NOMO-1 treated with DMSO at 0.1 percent for 48 hours (cell line): ENCODE results near the gene DMBX1.

Experiments used
- DNase-seq: peaks from one replicate; lab custom pipeline; 2025; ENCODE audit not compliant: unreplicated experiment; lab: John Stamatoyannopoulos, UW

Gene DMBX1

DNA sequence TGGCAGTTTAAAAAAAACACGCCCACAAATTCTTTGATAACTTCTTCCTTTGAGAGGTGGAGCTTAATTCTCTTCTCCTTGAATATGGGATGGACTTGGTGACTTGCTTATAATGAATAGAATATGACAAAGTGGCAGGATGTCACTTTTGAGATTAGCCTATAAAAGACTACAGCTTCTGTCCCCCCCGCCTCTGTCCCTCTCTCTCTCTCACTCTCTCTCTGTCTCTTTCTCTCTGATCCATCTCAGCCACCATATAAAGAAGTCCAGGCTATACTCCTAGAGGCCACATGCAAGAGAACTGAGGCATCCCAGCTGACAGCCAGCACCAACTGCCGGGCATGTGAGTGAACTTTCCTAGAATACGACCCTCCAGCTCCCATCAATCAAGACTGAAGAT, 7.7 kb upstream of the DMBX1 start:
- DNase-seq = no peak

DNA sequence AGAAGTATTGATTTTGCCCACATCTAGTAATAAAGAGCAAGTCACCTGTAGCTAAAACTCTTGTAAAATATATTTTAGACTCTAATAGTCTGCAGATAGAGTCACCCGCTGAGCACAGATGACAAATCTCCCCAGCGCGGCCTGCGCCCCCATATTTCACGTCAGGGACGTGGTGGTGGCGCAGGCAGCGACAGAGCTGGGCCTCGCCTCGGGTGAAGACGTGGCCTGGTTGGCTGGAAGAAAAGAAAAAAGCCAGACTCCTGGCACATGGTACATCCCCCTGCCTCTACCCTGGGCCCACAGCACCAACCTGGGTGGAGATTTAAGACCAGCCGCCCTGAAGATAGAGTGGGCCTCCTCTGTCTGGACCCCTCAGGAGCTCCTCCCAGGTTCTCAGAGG, 6.0 kb upstream of the DMBX1 start:
- DNase-seq = no peak

DNA sequence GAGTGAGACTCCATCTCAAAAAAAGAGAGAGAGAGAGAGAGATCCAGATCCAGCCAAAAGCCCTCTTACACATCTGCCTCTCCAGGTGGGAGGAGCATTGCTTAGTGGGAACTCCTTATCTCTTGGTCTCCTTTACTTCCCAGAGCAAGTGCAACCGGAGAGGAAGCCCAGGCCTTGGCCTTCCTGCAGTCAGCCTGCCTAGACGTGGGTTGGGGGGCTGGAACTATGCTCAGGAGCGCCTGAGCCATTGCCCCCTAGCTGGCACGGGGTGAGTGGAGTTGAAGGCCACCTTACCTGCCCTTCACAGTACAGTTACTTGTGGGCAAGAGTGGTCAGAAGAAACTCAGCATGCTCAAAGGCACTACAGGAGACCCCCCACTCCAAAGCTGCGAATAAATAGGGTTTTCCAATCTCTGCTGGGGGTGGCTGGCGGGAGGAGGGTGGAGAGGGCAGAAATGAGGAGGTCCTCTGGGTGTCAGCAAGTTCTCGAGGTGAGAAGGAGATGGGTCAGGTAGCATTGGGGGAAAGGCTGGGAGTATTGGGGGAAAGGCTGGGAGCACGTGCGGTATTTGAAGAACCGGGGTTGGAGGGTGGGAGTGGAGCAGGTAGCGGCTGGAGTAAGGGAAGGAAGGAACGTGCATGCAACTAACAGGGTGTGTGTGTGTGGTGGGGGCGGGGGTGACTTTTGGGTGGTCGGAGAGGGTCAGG, 4.7 kb upstream of the DMBX1 start:
- no peak for DNase-seq

DNA sequence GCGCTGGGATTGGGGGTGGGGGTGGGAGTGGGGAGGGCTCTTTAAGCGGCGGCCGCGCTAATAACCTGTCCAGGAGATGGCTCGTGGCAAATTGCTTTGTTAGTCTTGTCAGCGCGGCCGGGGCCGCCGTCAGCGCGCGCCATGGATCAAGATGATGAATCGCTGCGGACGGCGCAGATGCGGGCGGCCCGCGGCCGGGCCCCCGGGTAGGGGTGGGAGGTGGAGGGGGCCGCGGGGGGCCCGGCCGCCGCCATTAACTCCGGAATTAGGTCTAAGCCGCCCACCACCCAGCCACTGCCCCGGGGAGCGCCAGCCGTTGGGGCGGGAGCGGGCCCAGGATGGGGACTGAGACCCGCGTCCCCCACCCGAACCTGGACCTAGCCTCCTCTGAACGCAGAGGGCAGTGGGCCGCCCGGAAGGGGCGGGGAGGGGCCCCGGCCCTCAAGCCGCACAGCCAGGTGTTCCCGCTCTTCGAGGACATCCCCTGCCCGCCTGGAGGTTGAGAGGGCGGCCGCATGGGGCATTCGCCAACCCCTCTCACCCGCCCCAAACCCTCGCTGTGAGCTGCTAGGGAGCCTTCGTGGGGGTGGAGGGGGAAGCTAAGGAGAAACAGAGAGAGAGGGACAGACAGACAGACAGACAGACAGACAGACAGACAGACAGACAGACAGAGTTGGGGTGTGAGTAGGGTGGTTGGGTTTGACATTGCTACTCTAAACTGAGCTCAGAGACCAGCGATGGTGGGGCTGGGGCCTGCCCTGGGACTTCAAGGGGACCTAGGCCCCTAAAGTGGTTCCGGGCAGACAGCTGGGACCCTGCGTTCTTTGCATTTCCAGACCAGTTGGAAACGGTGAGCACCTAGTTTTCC, 3.8 kb upstream of the DMBX1 start:
- DNase-seq = no peak

DNA sequence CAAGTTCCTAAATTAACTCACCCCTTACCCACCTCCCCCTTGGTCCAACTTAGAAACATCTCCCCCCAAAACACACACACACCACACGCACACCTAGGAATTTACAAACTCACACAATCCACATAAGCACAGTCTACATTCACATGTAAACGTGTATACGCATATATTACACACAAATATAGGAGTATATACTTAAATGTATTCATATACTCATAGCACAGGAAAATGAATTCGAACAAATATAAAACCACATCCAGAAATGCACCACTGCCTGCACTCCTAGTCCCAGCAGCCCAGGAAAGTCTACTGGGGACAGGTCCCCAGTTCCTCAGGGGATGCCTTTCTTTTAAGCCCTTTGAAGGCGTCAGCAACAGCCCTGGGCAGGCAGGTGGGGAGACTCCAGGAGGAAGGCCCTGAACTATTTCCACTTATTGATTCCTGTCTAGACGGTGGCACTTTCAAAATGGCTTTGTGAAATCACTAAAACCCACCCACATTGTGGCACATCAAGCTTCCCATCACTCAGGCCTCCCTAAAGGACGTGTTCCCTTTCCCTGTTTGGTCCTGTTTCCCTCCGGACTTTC, 3.1 kb upstream of the DMBX1 start:
- no peak for DNase-seq

DNA sequence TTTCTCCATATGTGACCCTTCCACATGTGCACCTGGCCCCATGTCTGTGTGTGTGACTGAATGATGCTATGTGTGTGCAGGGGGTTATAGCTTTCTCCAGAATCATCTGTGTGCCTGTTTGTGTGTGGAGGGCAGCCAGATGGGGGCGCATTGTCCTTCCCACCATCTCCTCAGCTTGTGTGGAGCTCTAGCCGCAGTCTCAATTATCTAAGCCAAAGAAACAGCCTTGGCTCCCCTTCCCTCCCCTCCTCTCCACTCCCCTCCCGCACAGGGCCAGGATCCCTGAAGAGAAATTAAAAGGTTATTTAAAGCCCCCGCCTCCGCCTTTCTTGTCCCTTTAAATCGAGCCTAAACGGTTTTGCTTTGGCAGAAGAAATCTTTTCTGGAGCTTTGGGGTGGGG, 1.8 kb upstream of the DMBX1 start:
- no peak for DNase-seq

DNA sequence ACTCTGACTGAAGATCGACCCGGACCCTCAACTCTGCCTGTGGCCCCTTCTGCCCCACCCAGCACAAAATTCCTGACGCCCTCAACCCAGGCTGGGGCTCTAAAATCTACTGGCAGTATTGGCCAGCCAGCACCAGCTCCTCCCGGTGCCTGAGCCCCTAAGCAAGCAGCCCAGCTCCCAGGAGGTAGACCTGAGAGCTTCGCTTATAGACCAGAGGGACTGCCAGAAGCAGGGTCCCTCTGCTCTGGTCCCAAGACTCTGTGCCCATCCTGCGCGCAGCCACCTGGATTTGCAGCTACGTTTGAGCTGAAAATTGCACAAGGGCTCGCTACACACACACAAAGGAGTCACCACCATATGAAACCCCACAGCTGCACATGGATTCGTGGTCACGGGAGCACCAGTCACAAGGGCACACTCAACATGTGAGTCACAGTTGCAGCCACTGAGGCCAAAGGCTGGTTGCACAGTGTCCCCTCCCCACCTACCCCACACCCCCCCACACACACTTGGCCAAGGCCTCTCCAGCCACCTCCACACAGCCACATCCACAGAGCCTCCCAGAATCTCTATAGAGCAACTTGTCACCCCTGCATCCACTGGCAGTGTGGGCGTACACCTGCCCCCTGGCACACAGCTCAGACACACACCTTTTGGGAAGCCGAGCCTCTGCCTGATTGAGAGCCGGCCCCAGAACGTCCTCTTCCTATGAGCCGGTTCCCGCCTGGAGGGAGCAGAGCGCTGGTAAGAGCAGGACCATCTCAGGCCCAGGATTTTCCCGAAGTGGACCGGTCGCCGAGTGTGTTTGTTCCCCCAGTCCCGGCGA, 1.1 kb upstream of the DMBX1 start:
- DNase-seq = no peak

DNA sequence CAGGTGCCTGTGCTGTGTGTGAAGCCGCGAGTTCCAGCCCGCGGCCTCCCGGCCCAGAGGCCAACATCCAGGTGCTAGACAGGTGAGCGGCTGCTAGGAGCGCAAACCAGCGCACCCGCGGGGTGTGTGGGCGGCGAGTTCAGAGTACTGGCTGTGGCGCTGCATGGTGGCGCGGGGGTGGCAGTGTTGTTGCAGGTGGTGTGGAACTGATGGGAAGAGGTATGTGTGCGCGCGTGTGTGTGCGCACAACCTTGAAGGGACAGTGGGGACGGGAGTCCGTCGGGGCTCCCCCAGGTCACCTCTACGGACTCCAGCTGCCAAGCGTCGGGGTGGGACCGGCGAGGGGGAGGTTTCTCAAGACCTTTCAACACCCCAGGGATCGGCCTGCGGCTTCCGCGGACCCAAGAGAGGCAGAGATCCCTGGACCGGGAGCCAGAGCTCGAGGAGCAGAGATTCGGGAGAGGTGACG, 433 bp upstream of the DMBX1 start:
- DNase-seq = no peak

DNA sequence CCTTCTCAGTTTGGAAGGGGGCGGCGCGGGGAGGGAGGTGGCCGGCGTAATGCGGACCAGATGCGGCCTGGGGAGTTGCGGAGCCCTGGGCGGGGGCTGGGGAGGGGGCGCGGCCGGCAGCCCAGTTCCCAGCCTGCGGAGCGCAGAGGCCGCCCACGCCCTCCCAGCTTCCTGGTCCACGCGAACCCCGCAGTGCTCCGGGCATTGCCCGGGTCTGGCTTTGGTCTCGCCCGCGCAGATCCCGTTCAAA, 695 bp downstream of the DMBX1 start:
- DNase-seq = no peak

DNA sequence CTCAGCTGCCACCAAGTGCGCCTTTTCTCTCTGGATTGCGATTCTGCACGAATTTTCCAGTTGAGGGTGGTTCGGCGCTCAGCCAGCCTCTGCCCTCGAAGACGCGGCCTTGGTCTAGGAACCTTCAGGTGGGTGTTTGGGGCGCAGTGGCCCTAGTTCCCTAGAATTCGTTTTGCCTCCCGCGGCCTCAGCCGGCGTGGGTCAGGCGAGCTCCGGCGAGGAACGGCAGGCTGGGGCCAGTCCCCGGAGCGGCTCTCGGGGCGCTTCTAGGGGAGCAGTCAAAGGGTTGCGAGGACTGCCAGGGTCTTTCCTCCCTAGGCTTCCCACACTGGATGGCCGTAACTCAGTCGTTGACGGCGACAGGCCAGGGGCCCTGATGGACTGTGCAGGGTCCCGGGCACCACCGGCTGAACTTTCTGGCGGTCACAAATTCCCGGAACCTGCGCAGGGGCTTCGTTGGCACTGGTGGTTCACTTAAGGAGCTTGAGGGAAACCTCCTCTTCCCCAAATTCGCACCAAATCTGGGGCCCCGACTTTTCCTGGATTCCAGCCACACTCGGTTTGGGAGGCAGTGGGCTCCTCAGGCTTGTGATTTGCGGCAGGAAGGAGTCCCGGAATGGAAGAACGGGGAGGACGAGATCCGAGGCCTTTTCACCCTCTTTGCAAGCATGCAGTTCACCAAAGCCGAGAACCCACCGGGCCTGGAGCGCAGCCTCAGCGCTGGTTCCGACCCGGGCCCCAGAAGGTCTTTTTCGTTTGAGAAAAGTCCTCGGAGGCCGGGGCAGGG, 1.2 kb downstream of the DMBX1 start:
- no peak for DNase-seq

DNA sequence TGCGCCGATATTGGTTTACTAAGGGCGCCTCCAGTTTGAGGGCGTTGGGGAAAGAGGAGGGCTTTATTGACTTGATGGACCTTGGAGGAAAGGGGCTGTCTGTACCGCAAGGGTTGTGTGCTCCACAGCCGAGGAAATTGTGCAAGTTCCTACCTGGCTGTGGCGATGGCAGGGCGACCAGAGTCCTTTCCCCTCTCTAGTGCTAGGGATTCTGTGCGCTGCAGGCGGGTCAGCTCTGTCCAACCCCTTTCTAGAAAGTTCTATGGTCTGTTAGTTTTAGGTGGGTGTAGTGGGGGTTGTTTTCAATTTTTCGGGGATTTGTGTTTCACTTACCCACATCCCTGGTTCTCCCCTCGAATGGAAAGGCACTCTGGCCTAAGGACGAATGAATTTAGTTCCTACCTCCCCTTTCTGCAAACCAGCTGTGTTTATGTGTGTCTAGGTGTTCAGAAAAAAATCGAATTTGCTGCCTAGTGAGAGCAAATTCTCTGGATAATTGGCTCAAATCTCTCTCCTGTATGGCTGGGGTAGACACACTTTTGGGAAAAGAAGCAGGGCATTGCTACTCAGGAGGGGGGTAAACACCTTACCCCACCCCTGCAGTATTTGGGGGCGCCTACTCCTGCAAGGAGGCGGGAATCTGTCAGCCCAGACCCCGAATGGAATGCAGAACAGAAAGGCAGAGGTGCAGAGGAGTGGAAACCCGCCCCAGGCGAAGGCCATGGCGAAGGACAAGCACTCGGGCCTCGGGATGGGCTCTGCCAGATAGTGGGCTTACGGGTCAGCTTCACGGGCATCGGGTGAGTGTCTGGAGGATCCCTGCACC, 2.0 kb downstream of the DMBX1 start:
- DNase-seq = no peak

DNA sequence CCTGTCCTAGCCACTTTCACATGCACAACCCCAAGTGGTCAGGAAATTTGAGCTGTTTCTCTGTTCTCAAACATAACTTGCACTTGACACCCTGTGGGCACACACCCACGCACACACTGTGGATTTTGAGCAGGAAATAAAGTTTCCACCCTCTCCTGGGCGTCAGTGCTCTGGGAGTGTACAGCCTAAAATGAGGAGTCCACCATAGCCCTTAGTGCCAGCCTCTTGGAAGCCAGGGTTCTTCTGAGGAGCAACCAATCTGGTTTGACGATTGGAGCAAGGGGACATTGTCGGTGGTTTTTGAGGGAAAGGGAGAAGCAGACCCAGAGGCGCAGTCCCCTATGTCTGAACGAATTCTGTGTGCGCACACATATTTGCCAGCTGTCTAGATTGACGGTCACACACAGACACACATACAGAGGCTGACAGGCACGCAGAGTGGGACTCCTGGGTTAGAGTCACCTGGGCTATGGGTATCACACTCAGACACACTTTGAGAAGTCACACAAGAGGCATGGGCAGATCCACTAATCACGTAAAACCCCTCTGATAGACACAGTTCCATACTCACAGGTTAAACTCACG, 2.7 kb downstream of the DMBX1 start:
- DNase-seq = no peak

DNA sequence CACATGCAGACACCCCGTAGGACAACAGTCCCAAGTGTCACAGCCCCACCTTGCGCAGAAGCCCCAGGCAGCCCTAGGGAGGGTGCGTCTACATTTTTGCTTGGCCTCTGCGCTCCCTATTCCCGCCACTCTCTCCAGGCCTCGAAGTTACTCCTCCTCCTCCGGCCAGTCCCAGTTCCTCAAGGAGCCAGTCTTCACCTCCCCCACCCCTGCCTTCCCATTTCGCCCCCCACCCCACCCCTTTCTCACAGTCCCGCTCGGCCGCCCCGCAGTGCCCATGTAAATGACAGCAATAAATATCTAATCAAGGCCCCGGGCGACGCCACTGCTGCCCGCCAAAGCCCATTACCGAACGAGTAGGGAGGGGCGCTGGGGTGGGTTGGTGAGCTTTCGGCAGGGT, 3.2 kb downstream of the DMBX1 start:
- no peak for DNase-seq

DNA sequence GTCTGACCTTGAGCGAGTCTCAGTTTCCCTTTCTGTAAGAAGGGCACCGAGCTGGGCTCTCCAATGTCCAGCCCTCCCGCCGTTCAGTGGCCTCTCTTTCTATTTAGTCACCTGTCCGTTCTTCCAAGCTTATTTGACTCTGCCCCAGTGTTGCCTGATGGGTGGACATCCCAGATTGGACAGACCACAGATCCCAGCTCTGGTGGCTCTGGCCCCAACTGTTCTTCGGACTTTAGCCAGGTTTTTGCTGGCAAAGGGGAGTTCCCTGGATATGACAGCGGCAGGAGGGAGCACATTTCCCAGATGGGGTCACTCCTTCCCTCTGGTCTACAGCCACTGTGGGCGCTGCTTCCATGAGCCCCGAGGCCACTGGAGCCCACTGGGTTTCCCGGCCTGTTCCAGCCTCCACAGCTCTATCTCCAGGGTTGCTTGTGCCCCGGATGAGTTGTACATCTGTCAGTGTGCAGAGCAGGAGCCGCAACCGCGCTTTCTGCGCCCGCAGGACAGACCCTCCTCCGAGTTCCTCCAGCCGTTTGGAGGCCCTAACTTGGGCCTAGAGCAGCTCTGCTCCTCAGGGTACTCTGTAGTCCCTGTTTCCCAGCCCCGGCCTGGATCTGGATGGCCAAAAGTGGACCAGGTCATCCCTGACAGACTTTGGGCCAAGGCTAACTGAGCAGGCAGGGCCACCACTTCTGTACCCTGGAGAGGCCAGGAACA, 3.8 kb downstream of the DMBX1 start:
- no peak for DNase-seq

DNA sequence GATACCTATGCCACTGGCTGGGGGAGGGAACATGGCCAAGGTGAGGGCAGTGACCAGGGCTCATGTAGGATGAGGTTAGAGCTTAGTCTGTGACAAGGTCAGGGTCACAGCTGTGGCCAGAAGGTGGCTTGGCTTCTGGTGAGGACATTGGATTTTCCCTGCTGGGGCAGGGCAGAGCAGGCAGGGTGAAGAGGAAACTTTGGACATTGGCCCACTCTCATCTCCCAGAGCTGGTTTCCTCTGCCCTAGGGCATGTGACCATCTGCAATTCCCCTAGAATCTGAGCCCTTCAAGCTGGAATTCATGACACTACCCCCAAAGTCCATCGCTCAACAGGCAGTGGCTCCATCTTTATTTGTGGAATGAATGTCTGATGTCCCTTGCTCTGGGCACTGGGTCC, 5.3 kb downstream of the DMBX1 start:
- no peak for DNase-seq

DNA sequence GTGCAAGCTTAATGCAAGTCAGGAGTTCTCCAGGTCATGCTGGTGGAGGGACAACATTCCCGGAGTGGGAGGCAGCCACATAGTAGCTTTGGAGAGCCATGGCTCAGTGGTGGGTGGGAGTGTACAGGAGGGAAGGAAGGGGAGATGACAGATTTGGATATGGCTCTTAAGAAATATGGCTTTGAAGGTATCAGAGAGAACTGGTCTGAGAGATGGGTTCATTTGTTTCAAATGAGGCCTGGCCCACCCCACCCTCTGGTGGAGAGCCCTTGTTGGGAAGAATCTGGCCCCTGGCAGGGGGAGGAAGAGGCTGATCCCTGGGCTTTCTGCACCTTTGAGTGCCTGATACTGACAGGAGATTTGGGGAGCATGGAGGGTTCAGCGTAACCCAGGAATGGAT, 6.1 kb downstream of the DMBX1 start:
- DNase-seq = no peak

DNA sequence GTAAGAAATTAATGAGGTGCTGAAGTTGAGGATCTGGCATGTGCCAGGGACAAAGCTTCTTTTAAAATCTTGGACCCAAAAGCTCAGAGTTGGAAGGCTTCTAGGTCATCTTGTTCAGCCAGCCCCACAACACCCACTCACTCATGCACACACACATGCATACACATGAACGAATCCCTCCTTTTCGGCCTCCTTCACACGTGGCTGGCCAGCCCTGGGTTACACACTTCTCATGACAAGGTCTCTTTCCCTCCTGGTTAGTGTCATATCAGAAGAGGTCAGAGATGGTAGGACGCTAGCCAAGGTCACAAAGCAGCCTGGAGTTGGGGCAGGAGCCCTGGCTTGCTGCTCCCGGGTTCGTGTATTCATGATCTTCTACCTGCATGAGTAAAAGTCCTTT, 6.9 kb downstream of the DMBX1 start:
- no peak for DNase-seq

DNA sequence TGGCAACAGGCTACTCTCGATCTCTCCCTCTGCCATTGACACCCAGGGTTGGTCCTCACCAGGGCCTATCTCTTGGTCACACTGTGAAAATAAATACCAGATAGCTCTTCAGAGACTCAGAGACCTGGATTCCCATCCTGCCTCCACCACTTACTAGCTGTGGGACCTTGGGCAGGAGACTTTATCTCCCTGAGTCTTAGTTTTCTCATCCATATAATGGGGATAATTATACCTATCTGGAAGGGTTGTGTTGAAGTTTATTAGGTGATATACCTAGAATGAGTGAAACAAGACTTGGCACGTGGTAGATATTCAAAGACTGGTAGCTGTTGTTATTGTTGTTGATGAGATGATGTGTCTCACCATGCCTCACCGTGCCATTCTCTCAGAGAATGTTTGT, 7.4 kb downstream of the DMBX1 start:
- no peak for DNase-seq

DNA sequence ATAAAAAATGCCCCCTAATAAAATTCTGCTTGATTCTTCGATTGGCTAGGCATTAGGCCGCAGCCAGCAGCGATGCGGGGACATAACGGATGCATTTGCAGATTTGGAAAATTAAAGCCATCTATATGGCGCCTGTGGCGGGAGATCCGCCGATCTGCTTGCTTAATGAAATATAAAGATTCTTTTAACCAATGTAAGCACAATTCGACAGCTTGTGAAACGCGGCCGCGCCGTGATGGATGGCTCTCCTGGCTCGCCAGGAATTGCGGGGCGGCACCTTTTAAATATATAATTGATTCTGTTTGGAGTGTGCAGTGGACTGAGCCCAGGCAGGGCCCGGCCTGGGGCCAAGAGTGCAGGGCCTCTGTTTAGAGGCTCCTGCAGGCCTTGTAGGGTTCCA, 8.0 kb downstream of the DMBX1 start:
- DNase-seq = no peak
